Transverse colon (tissue), 4 donors: ENCODE data around the gene HDAC4. TPM values are rescaled to one million over a fixed set of nuclear protein-coding genes. Genes with fewer than 3 reads are reported as not detected.

ENCODE experiments used
- DNase-seq: peaks from one replicate; pipeline ENCODE4 v3.0.0-alpha.2; 2019
- H3K27ac ChIP-seq, 4 donors: fragments of 200-600 bp; sonication (generic); 2 replicates each; pipeline ENCODE4 v1.5.1; 2016 to 2018; ENCODE audit warnings: inconsistent platforms in 4 of 4
- H3K27me3 ChIP-seq: fragments of 200-600 bp; sonication (generic); 2 replicates; pipeline ENCODE4 v1.5.1; 2017; ENCODE audit warnings: inconsistent platforms
- H3K36me3 ChIP-seq, 4 donors: fragments of 200-600 bp; sonication (generic); 2 replicates each; pipeline ENCODE4 v1.5.1; 2017 to 2019; ENCODE audit warnings: inconsistent platforms in 4 of 4
- H3K4me1 ChIP-seq, 4 donors: fragments of 200-600 bp; sonication (generic); 2 replicates each; pipeline ENCODE4 v1.5.1; 2017 to 2020; ENCODE audit warnings: inconsistent platforms in 4 of 4
- H3K4me3 ChIP-seq, 4 donors: fragments of 200-600 bp; sonication (generic); 1 replicate in 1 of 4; 2 replicates in 3 of 4; pipeline versions ENCODE4 v1.5.1 to v1.6.1; 2017 to 2019; ENCODE audit warnings: inconsistent platforms in 4 of 4
- H3K9me3 ChIP-seq, 2 donors: fragments of 200-600 bp; sonication (generic); 2 replicates each; pipeline ENCODE4 v1.5.1; 2017 to 2019; ENCODE audit warnings: inconsistent platforms in 2 of 2
- CTCF ChIP-seq, 5 experiments: fragments of 200-600 bp in 3 of 5; fragments of 450-650 bp in 2 of 5; sonication (generic) in 3 of 5; IDR thresholded peaks; 1 replicate in 2 of 5; 2 replicates in 3 of 5; pipeline ENCODE4 v1.5.1; 2016 to 2017; ENCODE audit warnings: antibody characterized with exemption in 5 of 5, inconsistent platforms in 3 of 5, mild to moderate bottlenecking in 2 of 5, moderate library complexity in 1 of 5
- EP300 ChIP-seq: sonication (generic); formaldehyde crosslinking; IDR thresholded peaks from one replicate; pipeline ENCODE4 v1.6.1; 2017; ENCODE audit warnings: antibody characterized with exemption, low read depth
- POLR2A ChIP-seq: fragments of 450-650 bp; IDR thresholded peaks from one replicate; pipeline ENCODE4 v1.6.1; 2016; ENCODE audit warnings: antibody characterized with exemption, mild to moderate bottlenecking, moderate library complexity
- POLR2AphosphoS5 ChIP-seq, 3 donors: sonication (generic); formaldehyde crosslinking; IDR thresholded peaks; one replicate each; pipeline ENCODE4 v1.6.1; 2016; ENCODE audit warnings: antibody characterized with exemption in 3 of 3
- WGBS, 2 donors: methylation state at CpG; one replicate each; pipeline ENCODE4 v1.1.5; 2018; ENCODE audit warnings: low coverage in 1 of 2; 5-methylcytosine and 5-hydroxymethylcytosine counted together
- in situ Hi-C, 4 donors: fragments of 200-750 bp; cut with MboI; loops; one replicate each; pipeline versions ENCODE4 v1.15.0 to v1.15.1; 2017; ENCODE audit warnings: low sequenced_read_pairs in 3 of 4, low pct_ligation_motif_present in 1 of 4, low pct_unique_long_range_greater_than_20kb in 1 of 4
- intact Hi-C: fragments of 100-400 bp; cut with DNase I; formaldehyde crosslinking; loops from one replicate; pipeline ENCODE4 v1.15.1; 2023; ENCODE audit warnings: low total_unique reads
- total RNA-seq, 4 donors: library from RNA; depleted of rRNA; stranded (reverse); fragments of >200 nt; gene quantifications; one replicate each; pipeline ENCODE4 v1.1.0, GENCODE V29; 2016

HDAC4 gene
- total RNA-seq, 4 donors from 2014 or later = 33.9 to 192 (median 112) TPM

GRCh38 chr2:239155806-239156480, 244.9 kb downstream of the HDAC4 start:
- 94 to 100% methylated on average over 1 to 12 of the region's 12 CpGs for WGBS, 2 donors
- no peak for DNase-seq

GRCh38 chr2:239154971-239155805, 245.6 kb downstream of the HDAC4 start:
- Histone ChIP-seq H3K9me3 (no peaks in the 10 kb centered on the region), H3K36me3 (peaks cover 0 to 11% (median 0%) of the 10 kb centered on the region in 4 donors), H3K4me3 (no peak overlapping the region), H3K4me1 (peaks cover 0 to 17% (median 15%) of the 10 kb centered on the region in 4 donors), H3K27ac (no peak overlapping the region), H3K27me3 (no peaks in the 10 kb centered on the region)
- intact Hi-C loops (no loop called here), in situ Hi-C loops (no loop called here)
- TF ChIP-seq POLR2AphosphoS5 (IDR thresholded peaks at IDR 0.05) (no peak), EP300 (no peak), CTCF (IDR thresholded peaks at IDR 0.05) (no peak), POLR2A (no peak)
- DNase-seq = no peak
- WGBS, 2 donors = 81% methylated on average over 17 of the region's 19 CpGs; no CpG with 5 or more reads in 1 of the 2 donors

More at GRCh38 chr2:239155806-239156480, 244.9 kb downstream of the HDAC4 start:
- Histone ChIP-seq H3K27ac (no peak overlapping the region), H3K4me1 (peaks cover 0 to 16% (median 14%) of the 10 kb centered on the region in 4 donors), H3K4me3 (no peak overlapping the region), H3K27me3 (no peaks in the 10 kb centered on the region), H3K9me3 (no peaks in the 10 kb centered on the region), H3K36me3 (peaks cover 0 to 11% (median 0%) of the 10 kb centered on the region in 4 donors)
- intact Hi-C loops = no loop called here
- in situ Hi-C loops = no loop called here
- TF ChIP-seq POLR2A (no peak), CTCF (IDR thresholded peaks at IDR 0.05) (no peak), POLR2AphosphoS5 (IDR thresholded peaks at IDR 0.05) (no peak), EP300 (no peak)

GRCh38 chr2:239153806-239154591, 246.8 kb downstream of the HDAC4 start:
- intact Hi-C loops (no loop called here), in situ Hi-C loops (no loop called here)
- no peaks in the 10 kb centered on the region for H3K9me3 ChIP-seq
- WGBS, 2 donors = 87 to 93% methylated on average over 5 to 16 of the region's 17 CpGs
- TF ChIP-seq POLR2A = no peak
- TF ChIP-seq POLR2AphosphoS5 (IDR thresholded peaks at IDR 0.05) = no peak
- no peak for TF ChIP-seq CTCF (IDR thresholded peaks at IDR 0.05)
- no peak for TF ChIP-seq EP300
- no peaks in the 10 kb centered on the region for H3K27me3 ChIP-seq
- H3K36me3 ChIP-seq = peaks cover 0 to 11% (median 0%) of the 10 kb centered on the region in 4 donors
- H3K27ac ChIP-seq = no peak overlapping the region
- H3K4me3 ChIP-seq = no peak overlapping the region
- peaks cover 0 to 17% (median 15%) of the 10 kb centered on the region in 4 donors for H3K4me1 ChIP-seq
- no peak for DNase-seq
